ENCODE data around the gene RUBCNL. TPM values are rescaled to one million over a fixed set of nuclear protein-coding genes. Genes with fewer than 3 reads are reported as not detected.
A peak's percentile ranks its signal among the peaks of the same experiment; 100 is the strongest.
"Not testable (repeated sequence)": the region's sequence is repeated elsewhere in the genome, so short reads cannot be mapped to it uniquely, and the experiment has no call there.

Gene RUBCNL, protein sequence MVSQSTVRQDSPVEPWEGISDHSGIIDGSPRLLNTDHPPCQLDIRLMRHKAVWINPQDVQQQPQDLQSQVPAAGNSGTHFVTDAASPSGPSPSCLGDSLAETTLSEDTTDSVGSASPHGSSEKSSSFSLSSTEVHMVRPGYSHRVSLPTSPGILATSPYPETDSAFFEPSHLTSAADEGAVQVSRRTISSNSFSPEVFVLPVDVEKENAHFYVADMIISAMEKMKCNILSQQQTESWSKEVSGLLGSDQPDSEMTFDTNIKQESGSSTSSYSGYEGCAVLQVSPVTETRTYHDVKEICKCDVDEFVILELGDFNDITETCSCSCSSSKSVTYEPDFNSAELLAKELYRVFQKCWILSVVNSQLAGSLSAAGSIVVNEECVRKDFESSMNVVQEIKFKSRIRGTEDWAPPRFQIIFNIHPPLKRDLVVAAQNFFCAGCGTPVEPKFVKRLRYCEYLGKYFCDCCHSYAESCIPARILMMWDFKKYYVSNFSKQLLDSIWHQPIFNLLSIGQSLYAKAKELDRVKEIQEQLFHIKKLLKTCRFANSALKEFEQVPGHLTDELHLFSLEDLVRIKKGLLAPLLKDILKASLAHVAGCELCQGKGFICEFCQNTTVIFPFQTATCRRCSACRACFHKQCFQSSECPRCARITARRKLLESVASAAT
- total RNA-seq (2012; rRNA removed) (under 0.01 TPM in 1 of 2 replicates, not detected in the other), polyA plus RNA-seq (2012; rRNA removed) (0.03 and 0.06 TPM in 2 replicates), Bru-seq, nascent RNA (percentile 6 among the genes with signal in this experiment), BruChase-seq, experiment 1, labeled RNA remaining after a 6-hour chase (percentile 8 among the genes with signal in this experiment), BruChase-seq, experiment 2, labeled RNA remaining after a 2-hour chase (not detected)
- polyA plus RNA-seq (2012; cell fraction: cytosol; rRNA removed): not detected in 2 replicates
- 0.10 and 0.16 TPM in 2 replicates for polyA plus RNA-seq (2012; cell fraction: nucleus; rRNA removed; ENCODE audit: low replicate concordance)
- long read RNA-seq: 0 reads

DNA sequence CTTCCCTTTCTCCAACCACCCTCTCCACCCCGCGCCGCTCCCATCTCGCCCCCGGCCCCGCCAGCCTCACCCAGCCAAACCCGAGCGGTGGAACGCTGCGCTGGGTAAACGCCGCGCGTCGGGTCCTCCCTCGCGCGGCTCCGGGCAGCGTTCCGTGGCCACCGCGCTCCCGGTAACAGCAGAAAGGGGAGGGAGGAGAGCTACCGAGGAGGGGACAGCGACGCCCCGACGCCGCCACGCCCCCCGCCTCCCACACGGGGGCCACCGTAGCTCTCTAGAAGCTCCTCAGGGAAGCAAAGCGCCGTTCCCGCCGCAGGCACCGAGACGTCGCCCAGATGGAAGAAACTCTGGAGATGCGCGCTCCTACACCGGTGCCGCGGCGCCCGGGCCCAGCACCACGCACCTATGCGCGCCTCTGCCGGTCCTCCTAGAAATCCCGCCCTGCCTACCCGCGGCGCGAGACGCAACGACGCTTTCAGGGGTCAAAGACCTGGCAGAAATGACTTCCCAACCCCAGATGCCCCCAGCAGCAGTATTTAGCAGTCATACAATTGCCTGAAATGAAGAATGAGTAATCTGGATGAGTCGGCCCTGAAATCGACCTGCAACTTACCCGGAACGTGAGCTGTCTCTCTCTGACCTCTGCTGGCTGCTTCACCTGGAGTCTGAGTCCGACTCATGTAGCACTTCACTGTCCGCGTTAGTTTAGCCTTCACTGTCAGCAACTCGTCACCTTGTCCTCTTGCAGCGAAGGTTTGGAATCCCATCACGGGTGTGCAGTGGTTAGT, at the start of gene RUBCNL:
RUBCNL (minus strand) TSS at position 189 of the 788 bp plus-strand sequence. CDS start 14,777 bp downstream, outside the sequence.
- no peak for TF ChIP-seq MAZ (IDR thresholded peaks at IDR 0.05; ENCODE audit: borderline replicate concordance, low read depth, low read length)
- no peak for TF ChIP-seq BHLHE40 (IDR thresholded peaks at IDR 0.05; ENCODE audit: low read depth, low read length)
- Histone ChIP-seq H2BK20ac (ENCODE audit: low read depth, low read length) (no peak within 1 kb of the TSS), H4K91ac (ENCODE audit: insufficient read depth, low read depth, low read length) (no peak within 1 kb of the TSS), H3K36me3 (ENCODE audit: control insufficient read depth, insufficient read depth, low read length) (no peaks in the 10 kb centered on the region), H3K14ac (replicated peaks; ENCODE audit: low read depth, low read length) (no peak within 1 kb of the TSS), H3K9me1 (ENCODE audit: insufficient read depth, low read length) (no peaks in the 10 kb centered on the region), H2AFZ (replicated peaks; ENCODE audit: low read length, poor library complexity) (peak within 1 kb of the TSS; percentile 75), H3K27me3 (ENCODE audit: control insufficient read depth, insufficient read depth, low read length) (peaks cover 44% of the 10 kb centered on the region), H3K18ac (ENCODE audit: low read depth, low read length) (no peak within 1 kb of the TSS), H3K56ac (ENCODE audit: extremely low read depth, insufficient read depth, low read length) (no peak within 1 kb of the TSS), H3K4me3 (ENCODE audit: insufficient read depth, low read depth, low read length) (no peak within 1 kb of the TSS; the same call in 1 of the 2 replicates), H4K5ac (ENCODE audit: low read depth, low read length) (no peak within 1 kb of the TSS), H2BK15ac (ENCODE audit: low read depth, low read length) (no peak within 1 kb of the TSS), H2BK5ac (ENCODE audit: low read depth, low read length, poor library complexity, severe bottlenecking) (no peak within 1 kb of the TSS), H2BK120ac (ENCODE audit: low read depth, low read length) (no peak within 1 kb of the TSS), H3K4ac (ENCODE audit: low read depth, low read length) (no peak within 1 kb of the TSS), H3K4me2 (ENCODE audit: low read depth, low read length) (peak within 1 kb of the TSS; percentile 20; the same call in 1 of the 2 replicates), H3K27ac (ENCODE audit: insufficient read depth, low read length) (no peak within 1 kb of the TSS), H3K23ac (ENCODE audit: low read depth, low read length) (no peak within 1 kb of the TSS), H3K9me3 (ENCODE audit: control insufficient read depth, insufficient read depth, low read length) (no peaks in the 10 kb centered on the region), H3K4me1 (ENCODE audit: control insufficient read depth, insufficient read depth, low read length) (no peaks in the 10 kb centered on the region), H4K20me1 (ENCODE audit: insufficient read depth, low read length) (no peaks in the 10 kb centered on the region), H3K9ac (ENCODE audit: low read depth, low read length) (no peak within 1 kb of the TSS), H4K8ac (ENCODE audit: low read depth in 2 of 2, low read length in 2 of 2) (no peak within 1 kb of the TSS), H2AK9ac (replicated peaks; ENCODE audit: low read depth, low read length, poor library complexity) (no peak within 1 kb of the TSS), H2AK5ac (ENCODE audit: low read depth, low read length) (no peak within 1 kb of the TSS), H3K79me1 (ENCODE audit: low read depth in 1 of 2, low read length in 2 of 2) (no peaks in the 10 kb centered on the region)
- dilution Hi-C loops (cut with HindIII; ENCODE audit: low sequenced_read_pairs, unreplicated experiment) (no loop called here), in situ Hi-C loops (cut with MboI; ENCODE audit: low sequenced_read_pairs) (no loop called here), intact Hi-C loops (cut with micrococcal nuclease) (no loop called here)
- DNase-seq: no peak
- ChIA-PET POLR2A (ENCODE audit: unreplicated experiment) (no interaction called here), CTCF (no interaction called here)
- ATAC-seq (ENCODE audit: low read depth): no peak
- 4% methylated on average over 16 of the region's 70 CpGs; no CpG with 5 or more reads in 1 of the 2 experiments for WGBS, 2 experiments (ENCODE audit: extremely low coverage in 2 of 2, insufficient read length in 1 of 2)
- no TSS peak for BruUV-seq (replicated peaks)

DNA sequence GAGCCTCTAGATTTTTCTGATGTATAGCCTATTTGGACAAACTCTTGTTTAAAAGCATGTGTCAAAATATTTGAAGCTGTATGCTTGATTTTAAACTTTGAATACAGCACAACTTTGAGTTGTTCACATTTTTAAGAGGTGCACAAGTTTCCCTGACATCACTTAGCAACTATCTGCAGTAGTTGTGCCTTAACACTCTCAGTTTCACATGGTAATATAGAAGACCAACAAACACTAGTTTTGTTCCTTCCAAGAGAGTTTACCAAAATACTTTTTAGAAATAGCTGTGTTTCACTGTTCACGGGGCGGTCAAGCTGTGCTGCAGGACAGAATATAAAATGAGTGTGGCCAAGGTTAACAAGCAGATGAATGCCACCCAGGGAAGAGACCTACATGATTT, 42.5 kb upstream of the RUBCNL start:
- H3K4me1 ChIP-seq (ENCODE audit: control insufficient read depth, insufficient read depth, low read length); H3K56ac ChIP-seq (ENCODE audit: extremely low read depth, insufficient read depth, low read length); H3K14ac ChIP-seq (replicated peaks; ENCODE audit: low read depth, low read length); H3K18ac ChIP-seq (ENCODE audit: low read depth, low read length); H3K9me3 ChIP-seq (ENCODE audit: control insufficient read depth, insufficient read depth, low read length); H2BK5ac ChIP-seq (ENCODE audit: low read depth, low read length, poor library complexity, severe bottlenecking); H3K9ac ChIP-seq (ENCODE audit: low read depth, low read length); H3K4ac ChIP-seq (ENCODE audit: low read depth, low read length); BruUV-seq (replicated peaks); H3K36me3 ChIP-seq (ENCODE audit: control insufficient read depth, insufficient read depth, low read length); H3K9me1 ChIP-seq (ENCODE audit: insufficient read depth, low read length); H4K8ac ChIP-seq (ENCODE audit: low read depth in 2 of 2, low read length in 2 of 2); H2AK5ac ChIP-seq (ENCODE audit: low read depth, low read length); H3K4me2 ChIP-seq (ENCODE audit: low read depth, low read length); intact Hi-C loops (cut with micrococcal nuclease); H3K27ac ChIP-seq (ENCODE audit: insufficient read depth, low read length); H2AFZ ChIP-seq (replicated peaks; ENCODE audit: low read length, poor library complexity); in situ Hi-C loops (cut with MboI; ENCODE audit: low sequenced_read_pairs); H3K23ac ChIP-seq (ENCODE audit: low read depth, low read length); DNase-seq; CTCF ChIA-PET; H4K91ac ChIP-seq (ENCODE audit: insufficient read depth, low read depth, low read length); H4K5ac ChIP-seq (ENCODE audit: low read depth, low read length); H2AK9ac ChIP-seq (replicated peaks; ENCODE audit: low read depth, low read length, poor library complexity); H4K20me1 ChIP-seq (ENCODE audit: insufficient read depth, low read length); H3K27me3 ChIP-seq (ENCODE audit: control insufficient read depth, insufficient read depth, low read length); ATAC-seq (ENCODE audit: low read depth); H2BK20ac ChIP-seq (ENCODE audit: low read depth, low read length); H2BK120ac ChIP-seq (ENCODE audit: low read depth, low read length); POLR2A ChIA-PET (ENCODE audit: unreplicated experiment); H2BK15ac ChIP-seq (ENCODE audit: low read depth, low read length); H3K79me1 ChIP-seq (ENCODE audit: low read depth in 1 of 2, low read length in 2 of 2); dilution Hi-C loops (cut with HindIII; ENCODE audit: low sequenced_read_pairs, unreplicated experiment); H3K4me3 ChIP-seq (ENCODE audit: insufficient read depth, low read depth, low read length): not testable (repeated sequence)
- WGBS, 2 experiments (ENCODE audit: extremely low coverage in 2 of 2, insufficient read length in 1 of 2): no CpG with 5 or more reads among the region's 2 CpGs

Measured in IMR-90 (cell line).